ENCODE data around the gene ZNF708. TPM values are rescaled to one million over a fixed set of nuclear protein-coding genes. Genes with fewer than 3 reads are reported as not detected.

The ZNF708 gene
- total RNA-seq: 4.4 and 6.3 TPM in 2 replicates

DNA sequence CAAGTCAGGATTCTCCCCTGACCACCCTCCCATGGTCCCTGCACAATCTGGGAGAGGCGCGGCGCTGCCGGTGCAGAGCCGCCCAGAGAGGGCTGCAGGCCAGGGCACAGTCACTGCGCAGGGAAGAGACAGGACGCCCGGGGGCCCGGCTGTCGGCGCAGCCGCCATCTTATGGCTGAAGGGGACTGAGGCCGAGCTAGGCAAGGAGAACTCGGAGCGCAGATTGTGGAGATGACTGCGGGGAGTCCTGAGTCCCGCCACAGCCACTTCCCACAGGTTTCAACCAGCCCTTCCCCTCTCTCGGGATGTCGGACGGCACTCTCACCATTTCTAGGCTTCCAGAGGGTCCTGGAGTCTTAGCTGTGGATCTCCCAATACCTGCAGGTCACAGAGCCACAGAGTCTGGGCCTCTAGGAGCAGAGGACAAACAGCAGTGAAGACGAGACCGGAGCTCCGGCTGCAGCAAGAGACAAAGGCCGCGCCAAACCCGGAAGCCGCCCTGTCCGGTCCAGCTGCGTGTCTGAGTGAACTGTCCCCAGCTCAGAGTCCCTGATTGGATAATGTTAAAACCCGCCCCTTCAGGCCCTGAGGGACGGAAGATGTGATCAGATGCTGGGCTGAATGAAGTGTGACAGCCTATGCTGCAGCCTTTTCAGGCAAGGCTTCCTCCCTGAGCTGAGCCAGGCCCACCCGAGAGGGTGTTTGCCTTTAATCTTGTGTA lies at the start of gene ZNF708:
Gene ZNF708 (minus strand): TSS at position 526 of the 721 bp plus-strand sequence. CDS start 198 bp downstream, at position 328.

DNA sequence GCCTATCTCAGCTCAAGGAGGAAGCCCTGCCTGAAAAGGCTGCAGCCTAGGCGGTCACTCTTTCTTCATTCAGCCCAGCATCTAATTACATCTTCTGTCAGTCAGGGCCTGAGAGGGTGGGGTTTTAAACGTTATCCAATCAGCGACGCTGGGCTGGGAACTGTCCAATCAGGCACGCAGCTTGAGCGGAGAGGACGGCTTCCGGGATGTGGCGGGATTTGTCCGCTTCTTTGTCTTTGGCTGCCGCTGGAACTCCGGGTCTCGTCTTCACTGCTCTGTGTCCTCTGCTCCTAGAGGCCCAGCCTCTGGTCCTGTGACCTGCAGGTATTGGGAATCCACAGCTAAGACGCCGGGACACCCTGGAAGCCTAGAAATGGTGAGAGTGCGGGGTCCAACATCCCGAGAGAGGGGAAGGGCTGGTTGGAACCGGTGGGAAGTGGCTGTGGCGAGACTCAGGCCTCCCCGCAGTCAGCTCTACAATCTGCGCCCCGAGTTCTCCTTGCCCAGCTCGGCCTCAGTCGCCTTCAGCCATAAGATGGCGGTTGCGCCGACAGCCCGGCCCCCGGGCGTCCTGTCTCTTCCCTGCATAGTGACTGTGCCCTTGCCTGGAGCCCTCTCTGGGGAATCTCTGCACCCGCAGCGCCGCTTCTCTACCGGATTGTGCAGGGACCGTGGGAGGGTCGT lies 29.7 kb upstream of the ZNF708 start, which contains the start of gene ZNF738:
Gene ZNF738 (plus strand): TSS at position 233 of the 684 bp plus-strand sequence. CDS start 141 bp downstream, at position 374.

Other genes starting within 250 kb of the ZNF708 start
- gene ZNF714, start 247.2 kb downstream of the ZNF708 start, total RNA-seq: 10.8 and 11.0 TPM in 2 replicates
- gene ZNF431, start 187.4 kb downstream of the ZNF708 start, total RNA-seq: 3.3 and 4.3 TPM in 2 replicates
- 4.0 and 5.1 TPM in 2 replicates for gene ZNF738, start 29.6 kb upstream of the ZNF708 start, total RNA-seq
- gene ZNF493, start 67.7 kb upstream of the ZNF708 start, total RNA-seq: 13.6 and 16.0 TPM in 2 replicates
- 6.6 and 9.9 TPM in 2 replicates for gene ZNF429, start 176.2 kb upstream of the ZNF708 start, total RNA-seq

Data from subcutaneous preadipocyte (primary cell).